GM12865 (cell line): ENCODE data around the gene NOTCH2.

Source experiments
- DNase-seq: peaks from one replicate; pipeline ENCODE4 v3.0.0; 2010; ENCODE audit warnings: low read depth
- H3K4me3 ChIP-seq: 2 replicates; pipeline ENCODE4 v1.5.1; 2011; ENCODE audit warnings: mild to moderate bottlenecking, low read depth, low read length, control low read depth
- TF ChIP-seq, protein P1 (sequence below): IDR thresholded peaks from 2 replicates; pipeline ENCODE4 v1.5.1; 2011; ENCODE audit warnings: low read length, control low read depth, low read depth, inconsistent platforms; ENCODE audit not compliant: insufficient read depth; ENCODE audit errors: missing control alignments

Gene NOTCH2

DNA sequence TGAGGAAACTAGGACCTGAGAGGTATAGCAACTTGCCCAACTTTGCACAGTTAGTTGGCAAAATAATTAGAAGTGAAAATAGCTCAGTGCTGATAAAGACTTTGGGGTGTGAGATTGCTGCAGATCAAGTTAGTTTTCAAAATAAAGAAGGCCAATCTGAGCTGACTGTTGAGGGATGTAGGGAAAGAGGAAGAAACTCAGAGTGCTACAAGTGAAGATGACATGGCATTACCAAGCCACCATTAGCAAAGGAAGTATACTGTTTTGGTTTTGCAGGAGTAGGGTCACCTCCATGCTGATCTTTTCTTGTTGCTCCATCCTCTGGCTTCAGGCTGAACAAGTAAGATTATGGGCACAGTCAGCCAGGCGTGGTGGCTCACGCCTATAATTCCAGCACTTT lies 94.5 kb downstream of the NOTCH2 start:
- DNase-seq: no peak
- TF ChIP-seq, protein P1, sequence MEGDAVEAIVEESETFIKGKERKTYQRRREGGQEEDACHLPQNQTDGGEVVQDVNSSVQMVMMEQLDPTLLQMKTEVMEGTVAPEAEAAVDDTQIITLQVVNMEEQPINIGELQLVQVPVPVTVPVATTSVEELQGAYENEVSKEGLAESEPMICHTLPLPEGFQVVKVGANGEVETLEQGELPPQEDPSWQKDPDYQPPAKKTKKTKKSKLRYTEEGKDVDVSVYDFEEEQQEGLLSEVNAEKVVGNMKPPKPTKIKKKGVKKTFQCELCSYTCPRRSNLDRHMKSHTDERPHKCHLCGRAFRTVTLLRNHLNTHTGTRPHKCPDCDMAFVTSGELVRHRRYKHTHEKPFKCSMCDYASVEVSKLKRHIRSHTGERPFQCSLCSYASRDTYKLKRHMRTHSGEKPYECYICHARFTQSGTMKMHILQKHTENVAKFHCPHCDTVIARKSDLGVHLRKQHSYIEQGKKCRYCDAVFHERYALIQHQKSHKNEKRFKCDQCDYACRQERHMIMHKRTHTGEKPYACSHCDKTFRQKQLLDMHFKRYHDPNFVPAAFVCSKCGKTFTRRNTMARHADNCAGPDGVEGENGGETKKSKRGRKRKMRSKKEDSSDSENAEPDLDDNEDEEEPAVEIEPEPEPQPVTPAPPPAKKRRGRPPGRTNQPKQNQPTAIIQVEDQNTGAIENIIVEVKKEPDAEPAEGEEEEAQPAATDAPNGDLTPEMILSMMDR: no peak
- H3K4me3 ChIP-seq: no peak overlapping the region

DNA sequence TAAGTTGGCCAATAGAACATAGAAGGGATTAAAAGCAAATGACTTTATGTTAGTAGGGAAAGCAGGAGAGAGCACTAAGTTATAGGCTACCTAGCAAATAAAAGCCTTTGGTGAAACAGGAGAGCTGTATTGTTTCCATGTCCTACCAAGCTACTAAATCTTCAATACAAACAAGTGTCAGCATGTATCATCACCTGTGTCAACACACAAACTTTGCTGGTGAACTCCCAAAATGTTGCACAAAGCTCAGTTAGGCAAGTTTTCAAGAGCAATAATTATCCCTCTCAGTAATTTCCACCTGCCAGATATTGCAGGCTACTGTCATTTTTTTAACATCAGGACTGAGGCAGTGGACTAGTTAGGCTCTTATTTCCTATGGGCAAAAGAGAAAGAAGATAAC lies 95.4 kb downstream of the NOTCH2 start:
- TF ChIP-seq, protein P1: no peak
- no peak overlapping the region for H3K4me3 ChIP-seq
- no peak for DNase-seq

DNA sequence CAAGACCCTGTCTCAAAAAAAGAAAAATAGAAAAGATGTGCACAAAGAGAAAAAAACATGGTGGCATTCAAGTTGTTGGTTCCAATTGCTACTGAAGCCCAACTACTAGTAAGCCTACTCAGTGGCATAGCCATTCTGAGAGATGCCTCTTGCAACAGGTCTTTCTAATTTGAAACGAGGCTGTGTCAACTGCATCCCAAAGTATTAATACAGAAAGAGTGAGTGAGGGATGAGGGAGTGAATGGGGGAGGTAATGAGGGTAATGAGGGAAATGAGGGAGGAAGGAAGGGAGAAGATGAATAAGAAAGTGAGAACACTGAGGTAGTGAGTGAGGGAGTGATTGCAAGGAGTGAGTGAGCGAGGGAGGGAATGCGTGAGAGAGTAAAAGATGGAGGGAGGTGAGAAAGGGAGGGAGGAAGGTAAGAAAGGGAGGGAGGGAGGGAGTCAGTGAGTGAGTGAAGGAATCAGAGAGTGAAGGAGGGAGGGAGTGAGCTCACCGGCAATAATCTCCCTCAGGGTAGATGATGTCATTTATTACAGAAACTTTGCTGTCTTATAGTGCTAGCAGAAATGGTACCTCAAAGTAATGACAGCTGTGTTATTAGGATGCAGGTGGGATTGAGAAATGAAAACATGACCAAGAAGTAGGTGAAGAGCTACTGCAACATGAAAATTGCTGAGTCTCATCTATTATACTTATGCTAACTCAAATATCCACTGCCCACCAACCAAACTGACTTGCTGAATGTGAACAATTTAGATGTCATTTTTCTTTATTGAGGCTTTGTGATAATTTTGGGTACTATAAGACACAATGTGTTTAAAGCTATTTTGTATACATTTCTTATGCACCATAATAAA lies 97.5 kb downstream of the NOTCH2 start:
- TF ChIP-seq, protein P1: no peak
- no peak for DNase-seq
- no peak overlapping the region for H3K4me3 ChIP-seq

GRCh38 chr1:119968601-119969000 lies 100.9 kb downstream of the NOTCH2 start:
- TF ChIP-seq, protein P1: no peak
- H3K4me3 ChIP-seq: no peak overlapping the region
- no peak for DNase-seq

- DNase-seq: peak; percentile 77
- TF ChIP-seq, protein P1: peak; percentile 78
- H3K4me3 ChIP-seq: no peak overlapping the region
Observed at GRCh38 chr1:119968068-119968492, 101.4 kb downstream of the NOTCH2 start.

DNA sequence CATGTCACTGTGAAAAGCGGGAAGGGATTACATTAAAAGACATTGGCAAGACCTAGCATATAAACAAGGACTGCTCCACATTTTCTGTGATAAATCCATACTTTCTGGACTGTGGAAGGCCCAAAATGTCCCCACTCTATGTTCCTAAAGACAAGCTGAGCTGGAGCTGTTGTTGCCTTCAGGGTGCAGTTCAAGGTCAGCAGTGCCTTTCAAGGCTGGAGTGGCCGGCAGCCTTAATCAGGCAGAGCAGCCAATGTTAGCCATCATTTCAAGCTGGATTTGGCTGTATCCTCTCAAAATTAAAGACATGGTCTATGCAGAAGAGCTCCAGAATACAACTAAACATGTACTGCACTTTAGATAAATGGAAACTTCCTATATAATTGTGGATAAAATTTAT lies 102.8 kb downstream of the NOTCH2 start:
- TF ChIP-seq, protein P1: no peak
- H3K4me3 ChIP-seq: no peak overlapping the region
- DNase-seq: no peak

GRCh38 chr1:119966020-119966419 lies 103.4 kb downstream of the NOTCH2 start:
- H3K4me3 ChIP-seq: no peak overlapping the region
- DNase-seq: no peak
- TF ChIP-seq, protein P1: no peak
